Pancreas (tissue), 10 donors: ENCODE data around the gene CAV3. TPM values are rescaled to one million over a fixed set of nuclear protein-coding genes. Genes with fewer than 3 reads are reported as not detected.

Experiments
- ATAC-seq, 4 donors: fragments of 200-7000 bp; cut with Tn5 transposase; one replicate each; pipeline versions ENCODE4 v1.8.0 to v1.9.1; 2020; ENCODE audit warnings: mild to moderate bottlenecking in 4 of 4, moderate library complexity in 4 of 4
- DNase-seq, 6 donors: peaks; one replicate each; pipeline ENCODE4 v3.0.0-alpha.2; 2020
- FAIRE-seq: peaks from 2 replicates; lab custom pipeline; 2012; peaks lifted over from hg19 to GRCh38; lab: Jason Lieb, UNC
- H3K27ac ChIP-seq, 4 donors: fragments of 200-600 bp; sonication (generic); 1 replicate in 3 of 4; 2 replicates in 1 of 4; pipeline versions ENCODE4 v1.5.0 to v1.8.0; 2020
- H3K27me3 ChIP-seq, 4 donors: fragments of 200-600 bp; one replicate each; pipeline ENCODE4 v1.8.0; 2021
- H3K36me3 ChIP-seq, 3 donors: fragments of 200-600 bp; sonication (generic) in 1 of 3; one replicate each; pipeline versions ENCODE4 v1.5.0 to v1.8.0; 2020 to 2021
- H3K4me1 ChIP-seq, 3 donors: fragments of 200-600 bp; one replicate each; pipeline ENCODE4 v1.8.0; 2021
- H3K4me3 ChIP-seq, 4 donors: fragments of 200-600 bp; sonication (generic) in 2 of 4; one replicate each; pipeline versions ENCODE4 v1.5.0 to v1.8.0; 2020 to 2021
- H3K9me3 ChIP-seq, 4 donors: fragments of 200-600 bp; one replicate each; pipeline ENCODE4 v1.8.0; 2021
- CTCF ChIP-seq, 4 donors: fragments of 200-600 bp; sonication (generic) in 3 of 4; IDR thresholded peaks; one replicate each; pipeline versions ENCODE4 v1.5.0 to v1.8.0; 2021; ENCODE audit warnings: antibody characterized with exemption in 4 of 4
- WGBS, 2 donors: extraction: QIAGEN DNeasy Blood & Tissue Kit; methylation state at CpG; one replicate each; pipeline ENCODE4 v1.1.7; 2013; 5-methylcytosine and 5-hydroxymethylcytosine counted together
- intact Hi-C, 3 donors: fragments of 100-400 bp; cut with DNase I; formaldehyde crosslinking; loops; one replicate each; pipeline versions ENCODE4 v1.11.1 to v1.14.2; 2022
- polyA plus RNA-seq, 2 donors: library from polyadenylated mRNA; stranded (reverse); fragments of 200-250 nt; gene quantifications; one replicate each; pipeline ENCODE4 v1.2.3, GENCODE V29; 2013
- total RNA-seq, 6 donors: library from RNA; stranded (reverse); fragmentation: NEBNext Ultra II Directional in 4 of 6; extraction: Animal tissue kit (Norgen Biotek cat#: 25700) in 4 of 6; gene quantifications; one replicate each; pipeline versions ENCODE4 v1.2.1 to v1.2.4, GENCODE V29; 2021 to 2023
- donor health status: healthy with polysubstance abuse.
- donor health status: DM: no; HTN: no; CAD: no; lungs with moderate emphysema.
- donor health status: DM: no; HTN: no; CAD: no.
- donor health status: control.
- donor health status: control.
- donor health status: Bipolar disorder and iron deficiency.
- donor health status: DM: yes; HTN: yes; CAD: no.
- donor health status: DM: no; HTN: no; CAD: no.
- donor health status: DM: no; HTN: no; CAD: no.
- donor health status: DM: yes; HTN: yes; CAD: no.

The CAV3 gene
- total and polyA plus RNA-seq, 8 donors: not detected

GRCh38 chr3:8766148-8766547 lies 32.5 kb downstream of the CAV3 start:
- ATAC-seq (no peak), DNase-seq (no peak), FAIRE-seq (no peak)
- 73 to 83% methylated on average over 2 of the region's 2 CpGs for WGBS, 2 donors
- H3K9me3 ChIP-seq: no peaks in the 10 kb centered on the region
- no peaks in the 10 kb centered on the region for H3K36me3 ChIP-seq
- peaks cover 0 to 10% (median 0%) of the 10 kb centered on the region in 3 donors for H3K4me1 ChIP-seq
- no peak overlapping the region for H3K27ac ChIP-seq
- peaks cover 0 to 17% (median 1%) of the 10 kb centered on the region in 4 donors for H3K27me3 ChIP-seq
- intact Hi-C loops: no loop called here
- no peak for TF ChIP-seq CTCF (IDR thresholded peaks at IDR 0.05)
- no peak overlapping the region for H3K4me3 ChIP-seq

- H3K27me3 ChIP-seq: peaks cover 0 to 19% (median 1%) of the 10 kb centered on the region in 4 donors
- peak in 1 of 4 donors; percentile 13 for ATAC-seq
- intact Hi-C loops: no loop called here
These were observed 33.7 kb downstream of the CAV3 start for GRCh38 chr3:8767256-8767666.

GRCh38 chr3:8767667-8768363 lies 34.2 kb downstream of the CAV3 start:
- peak overlapping the region in 2 of 4 donors; percentile 7 to 41 for H3K4me3 ChIP-seq
- H3K27me3 ChIP-seq: peaks cover 0 to 22% (median 1%) of the 10 kb centered on the region in 4 donors
- DNase-seq: peak; percentile 13 to 80 (median 39)
- no peaks in the 10 kb centered on the region for H3K36me3 ChIP-seq
- 1 to 2% methylated on average over 69 to 74 of the region's 74 CpGs for WGBS, 2 donors
- H3K27ac ChIP-seq: no peak overlapping the region
- peak in 1 of 4 donors; percentile 18 for TF ChIP-seq CTCF (IDR thresholded peaks at IDR 0.05)
- H3K9me3 ChIP-seq: no peaks in the 10 kb centered on the region
- intact Hi-C loops: no loop called here
- peak; percentile 47 to 75 (median 54) for ATAC-seq
- no peak for FAIRE-seq
- H3K4me1 ChIP-seq: peaks cover 0 to 10% (median 0%) of the 10 kb centered on the region in 3 donors

More at GRCh38 chr3:8767256-8767666, 33.7 kb downstream of the CAV3 start:
- FAIRE-seq (no peak), DNase-seq (no peak)
- H3K27ac ChIP-seq: no peak overlapping the region
- no peaks in the 10 kb centered on the region for H3K36me3 ChIP-seq
- TF ChIP-seq CTCF (IDR thresholded peaks at IDR 0.05): no peak
- H3K9me3 ChIP-seq: no peaks in the 10 kb centered on the region
- H3K4me3 ChIP-seq: peak overlapping the region in 2 of 4 donors; percentile 7 to 41
- 17 to 21% methylated on average over 37 of the region's 37 CpGs for WGBS, 2 donors
- H3K4me1 ChIP-seq: peaks cover 0 to 10% (median 0%) of the 10 kb centered on the region in 3 donors

- WGBS, 2 donors: 7% methylated on average over 35 to 36 of the region's 36 CpGs
- FAIRE-seq (no peak), ATAC-seq (peak in 2 of 4 donors; percentile 19 to 37), DNase-seq (peak in 1 of 6 donors; percentile 64)
- Histone ChIP-seq H3K4me1 (peaks cover 0 to 10% (median 0%) of the 10 kb centered on the region in 3 donors), H3K4me3 (peak overlapping the region in 1 of 4 donors; percentile 41), H3K27ac (no peak overlapping the region), H3K27me3 (peaks cover 0 to 22% (median 1%) of the 10 kb centered on the region in 4 donors), H3K9me3 (no peaks in the 10 kb centered on the region), H3K36me3 (no peaks in the 10 kb centered on the region)
- intact Hi-C loops: no loop called here
- no peak for TF ChIP-seq CTCF (IDR thresholded peaks at IDR 0.05)
These were observed 34.9 kb downstream of the CAV3 start for GRCh38 chr3:8768364-8769087.
